ENCODE measurements around the gene CENPVL3. TPM values are rescaled to one million over a fixed set of nuclear protein-coding genes. Genes with fewer than 3 reads are reported as not detected.

Gene CENPVL3
- total RNA-seq, 2 donors from 2014 or later, result 27.3 TPM; not detected in 1

DNA sequence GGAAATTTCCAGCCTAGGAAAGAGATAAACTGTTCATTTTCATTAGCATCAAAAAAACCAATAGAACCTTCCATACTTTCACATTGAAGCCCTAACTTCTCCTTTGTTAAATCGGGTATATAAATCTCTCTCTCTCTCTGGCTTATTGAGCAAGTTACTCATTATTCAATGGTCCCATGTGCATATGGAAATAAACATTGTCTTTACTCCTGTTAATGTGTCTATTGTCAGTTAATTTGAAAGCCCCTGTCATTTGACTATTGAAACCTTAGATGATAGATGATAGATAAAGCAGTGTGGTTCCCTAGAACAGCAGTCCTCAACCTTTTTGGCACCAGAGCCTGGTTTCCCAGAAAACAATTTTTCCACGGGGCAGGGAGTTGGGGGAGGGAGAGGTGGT is 46.8 kb downstream of the CENPVL3 start:
- Histone ChIP-seq H3K9me3 (no peaks in the 10 kb centered on the region), H3K36me3 (no peaks in the 10 kb centered on the region), H3K27me3 (replicated peaks; ENCODE audit: insufficient read depth) (no peaks in the 10 kb centered on the region), H3K4me1 (replicated peaks) (no peaks in the 10 kb centered on the region), H3K27ac (no peak overlapping the region), H3K4me3 (no peak overlapping the region)
- WGBS, result 44% methylated on average over 2 of the region's 2 CpGs
- TF ChIP-seq, protein P1, sequence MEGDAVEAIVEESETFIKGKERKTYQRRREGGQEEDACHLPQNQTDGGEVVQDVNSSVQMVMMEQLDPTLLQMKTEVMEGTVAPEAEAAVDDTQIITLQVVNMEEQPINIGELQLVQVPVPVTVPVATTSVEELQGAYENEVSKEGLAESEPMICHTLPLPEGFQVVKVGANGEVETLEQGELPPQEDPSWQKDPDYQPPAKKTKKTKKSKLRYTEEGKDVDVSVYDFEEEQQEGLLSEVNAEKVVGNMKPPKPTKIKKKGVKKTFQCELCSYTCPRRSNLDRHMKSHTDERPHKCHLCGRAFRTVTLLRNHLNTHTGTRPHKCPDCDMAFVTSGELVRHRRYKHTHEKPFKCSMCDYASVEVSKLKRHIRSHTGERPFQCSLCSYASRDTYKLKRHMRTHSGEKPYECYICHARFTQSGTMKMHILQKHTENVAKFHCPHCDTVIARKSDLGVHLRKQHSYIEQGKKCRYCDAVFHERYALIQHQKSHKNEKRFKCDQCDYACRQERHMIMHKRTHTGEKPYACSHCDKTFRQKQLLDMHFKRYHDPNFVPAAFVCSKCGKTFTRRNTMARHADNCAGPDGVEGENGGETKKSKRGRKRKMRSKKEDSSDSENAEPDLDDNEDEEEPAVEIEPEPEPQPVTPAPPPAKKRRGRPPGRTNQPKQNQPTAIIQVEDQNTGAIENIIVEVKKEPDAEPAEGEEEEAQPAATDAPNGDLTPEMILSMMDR (IDR thresholded peaks at IDR 0.05), result no peak
- TF ChIP-seq POLR2A (IDR thresholded peaks at IDR 0.05), result no peak
- TF ChIP-seq POLR2AphosphoS5 (IDR thresholded peaks at IDR 0.05), result no peak
- intact Hi-C loops (cut with DNase I), result no loop called here
- no peak for DNase-seq (ENCODE audit: low spot score)

DNA sequence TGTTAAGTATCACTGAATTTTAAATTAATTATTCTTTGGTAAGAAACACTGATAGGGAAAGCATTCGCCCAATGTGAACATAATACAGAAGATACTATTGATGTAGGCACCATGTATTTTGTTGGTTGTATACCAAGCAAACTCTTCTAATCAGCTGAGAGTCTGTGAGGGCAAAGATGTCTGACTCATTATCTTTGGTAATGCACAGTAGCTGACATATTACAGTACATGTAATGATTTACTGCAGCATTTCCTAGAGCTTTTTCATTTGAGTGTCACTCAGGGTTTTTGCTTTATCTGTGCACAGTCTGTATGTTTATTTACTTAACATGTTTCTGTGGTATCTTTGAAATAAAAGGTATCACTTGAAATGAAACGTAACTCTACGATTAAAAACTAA is 49.2 kb downstream of the CENPVL3 start:
- 81% methylated on average over 3 of the region's 3 CpGs for WGBS
- no peak overlapping the region for H3K27ac ChIP-seq
- no peaks in the 10 kb centered on the region for H3K4me1 ChIP-seq (replicated peaks)
- H3K36me3 ChIP-seq, result no peaks in the 10 kb centered on the region
- H3K27me3 ChIP-seq (replicated peaks; ENCODE audit: insufficient read depth), result no peaks in the 10 kb centered on the region
- no peak for DNase-seq (ENCODE audit: low spot score)
- TF ChIP-seq POLR2AphosphoS5 (IDR thresholded peaks at IDR 0.05), result no peak
- no peak for TF ChIP-seq POLR2A (IDR thresholded peaks at IDR 0.05)
- TF ChIP-seq, protein P1 (IDR thresholded peaks at IDR 0.05), result no peak
- intact Hi-C loops (cut with DNase I), result no loop called here
- H3K9me3 ChIP-seq, result no peaks in the 10 kb centered on the region
- no peak overlapping the region for H3K4me3 ChIP-seq

DNA sequence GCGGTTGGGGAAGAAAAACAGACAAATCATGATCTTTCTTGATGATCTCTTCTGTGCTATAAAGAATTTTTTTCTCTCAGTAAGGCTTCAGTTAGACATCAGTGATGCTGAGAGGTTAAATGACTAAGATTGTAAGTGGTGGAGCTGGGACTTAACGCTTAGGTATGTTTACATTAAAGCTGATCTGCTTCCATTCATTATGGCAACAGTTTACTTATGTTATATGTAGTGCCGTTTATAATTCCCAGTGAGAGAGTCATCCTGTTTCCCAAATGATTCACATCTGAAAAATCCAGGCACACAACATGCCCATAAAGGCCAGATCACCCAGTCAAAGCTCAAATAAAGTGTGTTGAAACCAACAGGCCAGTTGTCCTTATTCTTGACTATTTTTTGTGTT is 50.1 kb downstream of the CENPVL3 start:
- 46% methylated on average over 3 of the region's 3 CpGs for WGBS
- intact Hi-C loops (cut with DNase I), result no loop called here
- Histone ChIP-seq H3K27ac (no peak overlapping the region), H3K9me3 (no peaks in the 10 kb centered on the region), H3K27me3 (replicated peaks; ENCODE audit: insufficient read depth) (no peaks in the 10 kb centered on the region), H3K4me3 (no peak overlapping the region), H3K36me3 (no peaks in the 10 kb centered on the region), H3K4me1 (replicated peaks) (no peaks in the 10 kb centered on the region)
- no peak for DNase-seq (ENCODE audit: low spot score)
- TF ChIP-seq POLR2AphosphoS5 (IDR thresholded peaks at IDR 0.05) (no peak), POLR2A (IDR thresholded peaks at IDR 0.05) (no peak)
- TF ChIP-seq, protein P1 (IDR thresholded peaks at IDR 0.05), result no peak

Other genes with a start within 250 kb of the CENPVL3 start
- 100 to 1,000 TPM in 1 of 2 donors, 1 to 10 TPM in 1; 3.6 to 114 TPM for gene NUDT11, start 122.3 kb downstream of the CENPVL3 start, total RNA-seq
- 1 to 10 TPM in 1 of 2 donors, not detected in 1; 3.0 TPM for gene CENPVL2, start 63.9 kb upstream of the CENPVL3 start, total RNA-seq
- gene CENPVL1, start 91.6 kb upstream of the CENPVL3 start, total RNA-seq, result 1 to 10 TPM in 1 of 2 donors, not detected in 1; 3.0 TPM
- 10 to 100 TPM in 1 of 2 donors, 1 to 10 TPM in 1; 5.9 to 17.4 TPM for gene GSPT2, start 124.5 kb upstream of the CENPVL3 start, total RNA-seq